Smooth muscle cell of the pulmonary artery (primary cell): ENCODE measurements around the gene C9orf50. TPM values are rescaled to one million over a fixed set of nuclear protein-coding genes. Genes with fewer than 3 reads are reported as not detected.

ENCODE experiments used
- total RNA-seq: library from RNA; depleted of rRNA; stranded (reverse); fragments of >200 nt; gene quantifications from 2 replicates; pipeline ENCODE4 v1.2.3, GENCODE V29; 2014

The C9orf50 gene
- total RNA-seq = 0.26 and 0.33 TPM in 2 replicates

GRCh38 chr9:129620669-129621295 is at the start of gene C9orf50:
Gene C9orf50, minus strand, starts transcription at chr9:129621101. Its CDS starts 527 bp downstream, at chr9:129620574.

GRCh38 chr9:129665389-129665775 is 44.5 kb upstream of the C9orf50 start, which contains the start of gene PRRX2:
Gene PRRX2, plus strand, starts transcription at chr9:129665647. Its CDS starts 221 bp downstream, at chr9:129665868.

GRCh38 chr9:129641750-129642585 is 21.1 kb upstream of the C9orf50 start, which contains the start of gene ASB6:
Gene ASB6, minus strand, starts transcription at chr9:129642151. Its CDS starts 152 bp downstream, at chr9:129641999.

GRCh38 chr9:129626079-129626624 is 5.3 kb upstream of the C9orf50 start, which contains the start of gene NTMT1:
Gene NTMT1, plus strand, starts transcription at chr9:129626163. Its CDS starts 6,541 bp downstream, at chr9:129632704.

Other genes with a start within 250 kb of the C9orf50 start
- 31.7 and 32.8 TPM in 2 replicates for gene NTMT1, start 5.1 kb upstream of the C9orf50 start, total RNA-seq
- gene ASB6, start 21.1 kb upstream of the C9orf50 start, total RNA-seq = 20.3 and 26.2 TPM in 2 replicates
- gene PRRX2, start 44.5 kb upstream of the C9orf50 start, total RNA-seq = 11.3 and 17.9 TPM in 2 replicates
- gene PTGES, start 131.9 kb upstream of the C9orf50 start, total RNA-seq = 6.5 and 21.0 TPM in 2 replicates
- gene TOR1B, start 182.1 kb upstream of the C9orf50 start, total RNA-seq = 51.9 and 55.1 TPM in 2 replicates
- 35.0 and 39.6 TPM in 2 replicates for gene TOR1A, start 203.0 kb upstream of the C9orf50 start, total RNA-seq
- 26.6 and 33.7 TPM in 2 replicates for gene C9orf78, start 214.2 kb upstream of the C9orf50 start, total RNA-seq
- 14.4 and 17.7 TPM in 2 replicates for gene USP20, start 214.4 kb upstream of the C9orf50 start, total RNA-seq